Measurements from ENCODE around the gene KDM4B. TPM values are rescaled to one million over a fixed set of nuclear protein-coding genes. Genes with fewer than 3 reads are reported as not detected.

Gene KDM4B
- total RNA-seq, 1 experiment from 2014 or later = 35.9 TPM

DNA sequence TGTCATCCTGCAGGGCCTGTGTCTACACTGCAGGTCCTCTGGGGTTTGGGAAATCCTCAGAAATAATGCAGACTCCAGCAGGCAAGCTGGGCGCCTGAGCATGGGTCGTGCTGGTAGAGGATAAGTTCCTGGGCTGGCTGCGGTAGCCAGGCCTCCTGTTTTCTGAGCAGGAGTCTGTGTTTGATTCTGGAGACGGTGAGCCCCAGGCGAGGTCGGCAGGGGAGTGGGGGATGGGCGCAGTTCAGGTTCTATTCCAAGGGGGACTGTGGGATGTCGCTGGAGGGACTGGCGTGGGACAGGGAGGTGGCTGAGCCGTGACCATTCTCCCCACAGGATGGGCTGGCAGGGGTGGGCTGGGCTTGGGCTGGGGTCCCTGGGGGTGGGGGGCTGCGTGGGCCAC is 154.7 kb downstream of the KDM4B start:
- Histone ChIP-seq H4K20me1 (ENCODE audit: insufficient read depth) (no peaks in the 10 kb centered on the region), H3K27ac (ENCODE audit: low read depth, low read length) (no peak overlapping the region), H3K4me2 (ENCODE audit: low read length) (no peak overlapping the region), H3K4me3 (replicated peaks in 1 of 2; ENCODE audit: low read depth in 1 of 2, low read length in 2 of 2) (no peak overlapping the region), H3K9me2 (ENCODE audit: insufficient read depth) (no peaks in the 10 kb centered on the region), H3K9me3 (ENCODE audit: control insufficient read depth in 1 of 2, insufficient read depth in 1 of 2, low read depth in 1 of 2, low read length in 2 of 2) (no peaks in the 10 kb centered on the region), H3K79me2 (ENCODE audit: insufficient read depth, low read length) (no peaks in the 10 kb centered on the region), H3K36me3 (ENCODE audit: control insufficient read depth in 1 of 2, insufficient read depth in 2 of 2, low read length in 2 of 2) (no peaks in the 10 kb centered on the region), H3K4me1 (ENCODE audit: control insufficient read depth in 1 of 2, insufficient read depth in 2 of 2, low read length in 2 of 2) (no peaks in the 10 kb centered on the region), H3K27me3 (ENCODE audit: insufficient read depth, low read length) (no peaks in the 10 kb centered on the region), H2AFZ (ENCODE audit: low read depth, low read length, poor library complexity, severe bottlenecking) (no peak overlapping the region), H3K9ac (ENCODE audit: low read length) (no peak overlapping the region)
- BruUV-seq (replicated peaks) = no TSS peak
- CTCF ChIA-PET = no interaction called here
- RAD21 ChIA-PET (ENCODE audit: low non-redundant PET in 1 of 2, low total read pairs in 2 of 2, uncharacterized antibody in 2 of 2, unreplicated experiment in 2 of 2) = no interaction called here
- TF ChIP-seq EZH2phosphoT487 (IDR thresholded peaks at IDR 0.05; ENCODE audit: borderline replicate concordance) (no peak), JUND (IDR thresholded peaks at IDR 0.05) (no peak), EZH2 (IDR thresholded peaks at IDR 0.05) (no peak), SRF (IDR thresholded peaks at IDR 0.05; ENCODE audit: low read depth) (no peak), POLR2A (IDR thresholded peaks at IDR 0.05; ENCODE audit: borderline replicate concordance, extremely low read depth, insufficient read depth, insufficient read length) (no peak)
- TF ChIP-seq, protein P1, sequence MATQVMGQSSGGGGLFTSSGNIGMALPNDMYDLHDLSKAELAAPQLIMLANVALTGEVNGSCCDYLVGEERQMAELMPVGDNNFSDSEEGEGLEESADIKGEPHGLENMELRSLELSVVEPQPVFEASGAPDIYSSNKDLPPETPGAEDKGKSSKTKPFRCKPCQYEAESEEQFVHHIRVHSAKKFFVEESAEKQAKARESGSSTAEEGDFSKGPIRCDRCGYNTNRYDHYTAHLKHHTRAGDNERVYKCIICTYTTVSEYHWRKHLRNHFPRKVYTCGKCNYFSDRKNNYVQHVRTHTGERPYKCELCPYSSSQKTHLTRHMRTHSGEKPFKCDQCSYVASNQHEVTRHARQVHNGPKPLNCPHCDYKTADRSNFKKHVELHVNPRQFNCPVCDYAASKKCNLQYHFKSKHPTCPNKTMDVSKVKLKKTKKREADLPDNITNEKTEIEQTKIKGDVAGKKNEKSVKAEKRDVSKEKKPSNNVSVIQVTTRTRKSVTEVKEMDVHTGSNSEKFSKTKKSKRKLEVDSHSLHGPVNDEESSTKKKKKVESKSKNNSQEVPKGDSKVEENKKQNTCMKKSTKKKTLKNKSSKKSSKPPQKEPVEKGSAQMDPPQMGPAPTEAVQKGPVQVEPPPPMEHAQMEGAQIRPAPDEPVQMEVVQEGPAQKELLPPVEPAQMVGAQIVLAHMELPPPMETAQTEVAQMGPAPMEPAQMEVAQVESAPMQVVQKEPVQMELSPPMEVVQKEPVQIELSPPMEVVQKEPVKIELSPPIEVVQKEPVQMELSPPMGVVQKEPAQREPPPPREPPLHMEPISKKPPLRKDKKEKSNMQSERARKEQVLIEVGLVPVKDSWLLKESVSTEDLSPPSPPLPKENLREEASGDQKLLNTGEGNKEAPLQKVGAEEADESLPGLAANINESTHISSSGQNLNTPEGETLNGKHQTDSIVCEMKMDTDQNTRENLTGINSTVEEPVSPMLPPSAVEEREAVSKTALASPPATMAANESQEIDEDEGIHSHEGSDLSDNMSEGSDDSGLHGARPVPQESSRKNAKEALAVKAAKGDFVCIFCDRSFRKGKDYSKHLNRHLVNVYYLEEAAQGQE (IDR thresholded peaks at IDR 0.05; ENCODE audit: low read depth) = no peak
- ATAC-seq (no peak), DNase-seq (ENCODE audit: low read depth, low spot score) (no peak)
- intact Hi-C loops (cut with micrococcal nuclease) = no loop called here
- POLR2A ChIA-PET = no interaction called here

Measured in HCT116 (cell line).